Large intestine (tissue), 3 donors: ENCODE data around the gene LYZL1. TPM values are rescaled to one million over a fixed set of nuclear protein-coding genes. Genes with fewer than 3 reads are reported as not detected.
"Not testable (repeated sequence)": the region's sequence is repeated elsewhere in the genome, so short reads cannot be mapped to it uniquely, and the experiment has no call there.

Experiments
- DNase-seq, 2 donors: peaks; one replicate each; pipeline versions ENCODE4 v3.0.0 to v3.0.0-alpha.2; 2013
- H3K27ac ChIP-seq: one replicate; pipeline ENCODE4 v1.5.1; 2013; ENCODE audit warnings: low read length
- H3K27me3 ChIP-seq: 2 replicates; pipeline ENCODE4 v1.6.1; 2013; ENCODE audit warnings: low read length; ENCODE audit not compliant: control insufficient read depth, insufficient read depth
- H3K36me3 ChIP-seq: 2 replicates; pipeline ENCODE4 v1.6.1; 2013; ENCODE audit warnings: low read length; ENCODE audit not compliant: control insufficient read depth, insufficient read depth
- H3K4me1 ChIP-seq: one replicate; pipeline ENCODE4 v1.6.1; 2013; ENCODE audit warnings: low read length; ENCODE audit not compliant: control insufficient read depth, insufficient read depth
- H3K4me3 ChIP-seq: one replicate; pipeline ENCODE4 v1.5.1; 2013; ENCODE audit warnings: low read length
- H3K9me3 ChIP-seq: one replicate; pipeline ENCODE4 v1.6.1; 2013; ENCODE audit warnings: mild to moderate bottlenecking, low read depth, low read length, moderate library complexity; ENCODE audit not compliant: control insufficient read depth
- WGBS: methylation state at CpG from one replicate; pipeline ENCODE4 v1.1.5; 2013; ENCODE audit warnings: low lambda C conversion rate; ENCODE audit not compliant: insufficient coverage; 5-methylcytosine and 5-hydroxymethylcytosine counted together
- polyA plus RNA-seq: library from polyadenylated mRNA; unstranded; fragments of 120-200 nt; gene quantifications from one replicate; pipeline ENCODE4 v1.2.1, GENCODE V29; 2013

The LYZL1 gene
- polyA plus RNA-seq, 1 donor, result not detected

DNA sequence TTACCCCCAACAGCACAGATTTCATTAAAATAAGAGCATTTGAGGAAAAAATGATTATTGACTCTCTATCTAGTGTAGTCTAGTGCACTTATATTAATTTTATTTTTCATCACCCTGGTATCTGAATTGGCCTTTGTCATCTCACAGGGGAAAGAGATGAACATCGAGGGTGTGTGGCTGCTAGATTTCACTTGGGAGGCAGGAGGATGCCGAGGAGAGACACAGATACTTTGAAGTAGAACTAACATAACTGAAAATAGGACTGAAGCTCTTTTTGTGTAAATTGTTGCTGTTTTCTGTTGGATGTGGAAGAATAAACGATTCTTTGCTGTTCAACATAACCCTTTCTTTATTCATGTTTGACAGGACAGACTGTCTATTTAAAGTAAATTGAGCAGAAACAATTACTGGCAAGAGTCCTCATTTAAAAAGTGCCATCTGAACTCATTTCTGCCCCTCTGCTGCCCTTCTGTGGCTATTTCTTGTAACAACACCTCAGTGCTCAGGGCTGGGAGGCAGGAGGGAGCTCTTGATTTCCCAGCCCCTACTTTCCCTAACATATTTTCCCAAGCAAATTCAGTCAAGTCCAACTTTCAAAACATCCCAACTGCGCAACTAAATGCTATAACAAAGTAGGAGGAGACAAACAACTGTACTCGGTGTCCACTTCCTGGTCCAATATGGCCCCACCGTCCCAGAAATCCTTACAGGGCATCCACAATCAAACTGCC, 15.6 kb downstream of the LYZL1 start:
- Histone ChIP-seq H3K36me3 (no peaks in the 10 kb centered on the region), H3K4me1 (no peaks in the 10 kb centered on the region), H3K27me3 (no peaks in the 10 kb centered on the region), H3K9me3 (no peaks in the 10 kb centered on the region), H3K27ac (no peak overlapping the region), H3K4me3 (no peak overlapping the region)
- DNase-seq, result peak; percentile 50 to 54
- 20% methylated on average over 1 of the region's 6 CpGs for WGBS

DNA sequence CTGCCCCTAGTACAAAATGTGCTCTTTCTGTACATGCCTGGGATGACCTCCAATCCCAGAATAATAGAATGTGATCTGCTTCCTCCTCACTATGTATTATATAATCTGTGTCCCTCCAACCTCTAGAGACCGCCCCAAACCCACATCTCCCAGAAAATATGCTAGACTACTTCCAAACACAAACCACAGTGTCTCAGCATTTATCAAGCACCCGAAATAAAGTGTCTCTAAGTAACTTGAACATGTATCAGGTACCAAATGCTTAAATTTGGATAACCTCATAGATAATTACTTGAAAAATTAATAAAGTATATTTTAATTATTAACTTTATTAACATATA, 16.1 kb downstream of the LYZL1 start:
- H3K36me3 ChIP-seq, result no peaks in the 10 kb centered on the region

GRCh38 chr10:29306688-29307087, 17.8 kb downstream of the LYZL1 start:
- no peak for DNase-seq
- Histone ChIP-seq H3K9me3 (no peaks in the 10 kb centered on the region), H3K4me1 (no peaks in the 10 kb centered on the region), H3K4me3 (no peak overlapping the region), H3K36me3 (no peaks in the 10 kb centered on the region), H3K27me3 (no peaks in the 10 kb centered on the region), H3K27ac (no peak overlapping the region)
- WGBS, result 100% methylated on average over 1 of the region's 3 CpGs

More for the DNA sequence above, 16.1 kb downstream of the LYZL1 start:
- Histone ChIP-seq H3K27ac (no peak overlapping the region), H3K4me3 (no peak overlapping the region), H3K4me1 (no peaks in the 10 kb centered on the region), H3K9me3 (no peaks in the 10 kb centered on the region), H3K27me3 (no peaks in the 10 kb centered on the region)
- DNase-seq, result no peak
- WGBS, result 80% methylated on average over 1 of the region's 2 CpGs

- no CpG with 5 or more reads among the region's 11 CpGs for WGBS
- not testable (repeated sequence) for DNase-seq, H3K4me3 ChIP-seq
Measured at GRCh38 chr10:29308142-29308541, 19.3 kb downstream of the LYZL1 start.

DNA sequence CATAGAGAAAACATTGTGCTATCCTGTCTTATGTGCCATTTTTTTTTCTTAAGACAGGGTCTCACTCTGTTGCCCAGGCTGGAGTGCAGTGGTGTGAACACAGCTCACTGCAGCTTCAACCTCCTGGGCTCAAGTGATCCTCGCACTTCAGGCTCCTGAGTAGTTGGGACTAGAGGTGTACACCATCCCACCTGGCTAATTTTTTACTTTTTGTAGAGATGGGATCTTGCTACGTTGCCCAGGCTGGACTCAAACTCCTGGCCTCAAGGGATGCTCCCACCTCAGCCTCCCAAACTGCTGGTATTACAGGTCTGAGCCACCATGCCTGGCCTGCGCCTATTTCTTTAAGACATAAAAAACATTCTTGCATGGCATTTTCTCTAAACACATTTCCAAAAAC, 20.6 kb downstream of the LYZL1 start:
- H3K27me3 ChIP-seq, result no peaks in the 10 kb centered on the region
- H3K9me3 ChIP-seq, result no peaks in the 10 kb centered on the region
- no peaks in the 10 kb centered on the region for H3K4me1 ChIP-seq
- DNase-seq, result no peak
- no peak overlapping the region for H3K27ac ChIP-seq
- no CpG with 5 or more reads among the region's 3 CpGs for WGBS
- H3K36me3 ChIP-seq, result no peaks in the 10 kb centered on the region
- H3K4me3 ChIP-seq, result no peak overlapping the region

More at GRCh38 chr10:29308142-29308541, 19.3 kb downstream of the LYZL1 start:
- H3K9me3 ChIP-seq, H3K27me3 ChIP-seq, H3K27ac ChIP-seq, H3K36me3 ChIP-seq, H3K4me1 ChIP-seq: not testable (repeated sequence)

DNA sequence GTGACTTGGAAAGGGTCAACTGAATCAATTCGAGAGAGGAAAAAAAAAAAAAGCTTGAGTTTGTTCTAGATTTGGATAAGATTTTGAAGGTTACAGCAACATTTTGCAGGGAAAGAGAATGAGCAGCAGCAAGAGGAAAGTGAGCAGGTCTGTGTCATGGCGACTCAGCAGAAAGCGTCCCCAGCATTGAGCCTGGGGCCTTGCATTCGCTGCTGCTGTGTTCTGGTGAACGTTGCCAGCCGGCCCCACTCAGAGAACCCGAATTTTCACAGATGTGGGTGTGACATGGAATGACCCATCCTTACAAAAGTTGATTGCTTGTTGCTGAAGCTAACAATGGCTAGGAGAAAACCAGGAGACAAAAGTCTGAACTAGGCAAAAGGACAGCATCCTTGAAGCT, 21.6 kb downstream of the LYZL1 start:
- not testable (repeated sequence) for DNase-seq, H3K4me3 ChIP-seq, H3K27ac ChIP-seq, H3K27me3 ChIP-seq, H3K9me3 ChIP-seq, H3K4me1 ChIP-seq, H3K36me3 ChIP-seq
- WGBS, result no CpG with 5 or more reads among the region's 7 CpGs

DNA sequence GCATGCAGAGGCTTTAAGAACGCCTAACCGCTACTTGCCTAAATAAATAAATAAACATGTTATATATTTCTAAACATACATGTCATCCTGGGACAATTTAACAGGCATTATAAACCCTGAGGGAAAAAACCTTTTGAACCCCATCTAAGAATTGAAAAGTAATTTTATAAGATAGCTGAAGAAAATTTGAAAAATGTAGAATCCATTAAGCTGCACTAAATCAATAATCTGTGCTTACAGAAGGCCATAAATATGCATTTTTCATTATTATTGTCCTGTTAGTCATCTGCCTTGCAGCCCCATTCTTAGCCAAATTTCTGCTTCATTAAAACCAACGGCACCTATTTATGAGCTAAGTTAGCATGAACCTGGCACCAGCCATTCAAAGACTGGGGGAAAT, 24.2 kb downstream of the LYZL1 start:
- Histone ChIP-seq H3K4me1 (no peaks in the 10 kb centered on the region), H3K27ac (no peak overlapping the region), H3K27me3 (no peaks in the 10 kb centered on the region), H3K9me3 (no peaks in the 10 kb centered on the region), H3K36me3 (no peaks in the 10 kb centered on the region), H3K4me3 (no peak overlapping the region)
- WGBS, result no CpG with 5 or more reads among the region's 3 CpGs
- DNase-seq, result no peak

DNA sequence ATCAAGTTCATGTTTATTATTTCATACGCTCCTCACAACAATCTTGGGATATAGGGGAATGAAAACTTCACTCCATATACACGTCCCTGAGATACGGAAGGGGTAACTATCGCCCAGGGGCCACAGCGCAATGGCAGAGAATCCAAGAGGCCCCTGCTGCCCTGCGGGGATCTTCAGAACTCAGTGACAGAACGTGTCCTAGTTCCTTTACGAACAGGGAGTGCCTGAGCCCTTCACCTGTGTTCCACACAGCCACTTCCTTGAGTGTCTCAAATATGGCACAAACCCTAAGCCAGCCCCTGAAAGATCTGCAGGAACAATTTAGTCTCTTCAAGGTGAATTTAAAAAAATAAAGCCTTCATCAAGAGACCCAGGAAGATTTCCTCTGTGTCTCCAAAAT, 25.9 kb downstream of the LYZL1 start:
- H3K4me3 ChIP-seq, result no peak overlapping the region
- DNase-seq, result no peak
- H3K36me3 ChIP-seq, result no peaks in the 10 kb centered on the region
- no peaks in the 10 kb centered on the region for H3K27me3 ChIP-seq
- no peaks in the 10 kb centered on the region for H3K4me1 ChIP-seq
- H3K27ac ChIP-seq, result no peak overlapping the region
- no CpG with 5 or more reads among the region's 8 CpGs for WGBS
- H3K9me3 ChIP-seq, result no peaks in the 10 kb centered on the region

DNA sequence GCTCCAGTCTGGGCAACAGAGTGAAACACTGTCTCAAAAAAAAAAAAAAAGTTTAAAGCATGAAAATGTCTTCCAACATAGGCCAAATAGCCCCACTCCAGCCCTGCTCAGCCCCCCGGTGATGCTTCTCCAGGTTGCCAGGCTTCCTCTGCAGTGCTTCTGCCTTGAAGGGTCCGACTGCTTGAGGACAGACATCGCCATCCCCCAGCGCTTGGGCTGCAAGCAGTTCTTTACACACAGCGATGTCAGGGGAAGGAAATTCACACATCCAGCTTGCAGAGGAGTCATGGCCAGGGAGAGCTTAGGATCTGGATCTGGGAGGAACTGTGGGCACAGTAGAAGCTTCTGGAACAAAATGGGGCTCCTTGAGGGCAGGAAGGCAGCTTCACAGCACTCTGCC, 26.9 kb downstream of the LYZL1 start:
- no peaks in the 10 kb centered on the region for H3K4me1 ChIP-seq
- H3K27ac ChIP-seq, result no peak overlapping the region
- no peaks in the 10 kb centered on the region for H3K27me3 ChIP-seq
- DNase-seq, result no peak
- no CpG with 5 or more reads among the region's 5 CpGs for WGBS
- no peak overlapping the region for H3K4me3 ChIP-seq
- no peaks in the 10 kb centered on the region for H3K9me3 ChIP-seq
- H3K36me3 ChIP-seq, result no peaks in the 10 kb centered on the region

DNA sequence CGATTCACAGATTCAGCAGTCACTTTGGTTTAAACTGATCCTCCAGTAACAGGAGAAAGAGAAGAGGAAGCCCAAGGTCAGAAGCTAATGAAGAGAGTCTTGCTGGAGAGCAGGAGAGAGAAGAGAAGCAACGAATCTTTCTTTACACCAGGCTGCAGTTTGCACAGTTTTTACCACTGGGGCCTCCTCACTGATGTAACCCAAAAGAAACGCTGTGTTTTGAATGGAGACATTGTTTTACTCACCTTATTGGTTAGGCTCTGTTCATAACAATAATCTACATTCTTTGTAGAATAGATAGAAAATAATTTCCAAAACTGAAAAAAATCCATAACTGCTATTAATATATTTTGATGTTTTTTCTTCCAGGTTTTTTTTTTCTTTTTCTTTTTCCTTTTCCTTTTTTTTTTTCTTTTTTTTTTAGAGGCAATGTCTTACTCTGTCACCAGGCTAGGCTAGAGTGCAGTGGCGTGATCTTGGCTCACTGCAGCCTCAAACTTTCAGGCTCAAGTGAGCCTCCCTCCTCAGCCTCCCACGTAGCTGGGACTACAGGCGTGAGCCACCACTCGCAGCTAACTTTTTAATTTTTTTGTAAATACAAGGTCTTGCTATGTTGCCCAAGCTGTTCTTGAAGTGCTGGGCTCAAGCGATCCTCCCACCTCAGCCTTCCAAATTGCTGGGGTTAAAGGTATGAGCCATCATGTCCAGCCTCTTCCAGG, 27.6 kb downstream of the LYZL1 start:
- no peaks in the 10 kb centered on the region for H3K4me1 ChIP-seq
- H3K27me3 ChIP-seq, result no peaks in the 10 kb centered on the region
- DNase-seq, result no peak
- H3K36me3 ChIP-seq, result no peaks in the 10 kb centered on the region
- H3K4me3 ChIP-seq, result no peak overlapping the region
- no peak overlapping the region for H3K27ac ChIP-seq
- WGBS, result no CpG with 5 or more reads among the region's 8 CpGs
- H3K9me3 ChIP-seq, result no peaks in the 10 kb centered on the region

DNA sequence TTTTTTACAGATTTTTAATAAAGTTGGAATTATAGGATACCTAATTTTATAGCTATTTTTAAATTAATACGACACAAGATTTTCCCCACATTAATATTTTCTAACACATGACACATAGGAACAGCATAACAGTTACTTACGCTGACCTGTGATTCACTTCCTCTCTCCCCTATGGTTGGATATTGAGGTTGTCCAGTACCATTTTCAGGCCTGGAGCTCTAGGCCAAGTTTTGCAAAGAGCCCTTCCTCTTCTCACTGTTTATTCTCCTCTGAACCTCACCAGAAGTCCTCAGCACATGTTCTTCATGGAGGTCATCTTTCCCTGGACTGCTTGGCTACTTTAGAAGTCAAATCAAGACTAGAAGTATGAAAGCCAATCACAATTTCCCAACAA, 28.2 kb downstream of the LYZL1 start:
- WGBS, result 100% methylated on average over 1 of the region's 2 CpGs
- H3K27ac ChIP-seq, result no peak overlapping the region
- H3K4me1 ChIP-seq, result no peaks in the 10 kb centered on the region
- no peak overlapping the region for H3K4me3 ChIP-seq
- no peaks in the 10 kb centered on the region for H3K27me3 ChIP-seq
- DNase-seq, result no peak
- H3K9me3 ChIP-seq, result no peaks in the 10 kb centered on the region
- no peaks in the 10 kb centered on the region for H3K36me3 ChIP-seq
